ENCODE measurements around the gene ANGPT4.

DNA sequence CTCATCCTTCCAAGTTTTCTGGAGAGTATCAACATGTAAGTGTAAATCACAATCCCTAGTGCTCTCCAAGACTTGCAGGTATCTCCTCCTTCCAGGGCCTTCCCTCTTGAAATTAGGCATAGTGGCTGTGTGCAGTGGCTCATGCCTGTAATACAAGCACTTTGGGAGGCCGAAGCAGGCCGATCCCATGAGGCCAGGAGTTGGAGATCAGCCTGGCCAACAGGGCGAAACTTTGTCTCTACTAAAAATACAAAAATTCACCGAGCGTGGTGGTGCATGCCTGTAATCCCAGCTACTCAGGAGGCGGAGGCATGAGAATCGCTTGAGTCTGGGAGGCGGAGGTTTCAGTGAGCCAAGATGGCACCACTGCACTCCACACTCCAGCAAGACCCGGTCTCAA is 9.4 kb upstream of the ANGPT4 start:
- TF ChIP-seq, protein P1, sequence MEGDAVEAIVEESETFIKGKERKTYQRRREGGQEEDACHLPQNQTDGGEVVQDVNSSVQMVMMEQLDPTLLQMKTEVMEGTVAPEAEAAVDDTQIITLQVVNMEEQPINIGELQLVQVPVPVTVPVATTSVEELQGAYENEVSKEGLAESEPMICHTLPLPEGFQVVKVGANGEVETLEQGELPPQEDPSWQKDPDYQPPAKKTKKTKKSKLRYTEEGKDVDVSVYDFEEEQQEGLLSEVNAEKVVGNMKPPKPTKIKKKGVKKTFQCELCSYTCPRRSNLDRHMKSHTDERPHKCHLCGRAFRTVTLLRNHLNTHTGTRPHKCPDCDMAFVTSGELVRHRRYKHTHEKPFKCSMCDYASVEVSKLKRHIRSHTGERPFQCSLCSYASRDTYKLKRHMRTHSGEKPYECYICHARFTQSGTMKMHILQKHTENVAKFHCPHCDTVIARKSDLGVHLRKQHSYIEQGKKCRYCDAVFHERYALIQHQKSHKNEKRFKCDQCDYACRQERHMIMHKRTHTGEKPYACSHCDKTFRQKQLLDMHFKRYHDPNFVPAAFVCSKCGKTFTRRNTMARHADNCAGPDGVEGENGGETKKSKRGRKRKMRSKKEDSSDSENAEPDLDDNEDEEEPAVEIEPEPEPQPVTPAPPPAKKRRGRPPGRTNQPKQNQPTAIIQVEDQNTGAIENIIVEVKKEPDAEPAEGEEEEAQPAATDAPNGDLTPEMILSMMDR (IDR thresholded peaks at IDR 0.05) = no peak
- TF ChIP-seq CHD2 (IDR thresholded peaks at IDR 0.05; ENCODE audit: low read length, partially characterized antibody) (no peak), POLR2AphosphoS5 (IDR thresholded peaks at IDR 0.05; ENCODE audit: low read depth, low read length) (no peak), NFIC (IDR thresholded peaks at IDR 0.05; ENCODE audit: borderline replicate concordance) (no peak), JUND (IDR thresholded peaks at IDR 0.05) (no peak)
- TF ChIP-seq, protein P2, sequence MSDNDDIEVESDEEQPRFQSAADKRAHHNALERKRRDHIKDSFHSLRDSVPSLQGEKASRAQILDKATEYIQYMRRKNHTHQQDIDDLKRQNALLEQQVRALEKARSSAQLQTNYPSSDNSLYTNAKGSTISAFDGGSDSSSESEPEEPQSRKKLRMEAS (IDR thresholded peaks at IDR 0.05; ENCODE audit: low read depth) = no peak
